ENCODE data around the gene RELA.

The RELA gene

DNA sequence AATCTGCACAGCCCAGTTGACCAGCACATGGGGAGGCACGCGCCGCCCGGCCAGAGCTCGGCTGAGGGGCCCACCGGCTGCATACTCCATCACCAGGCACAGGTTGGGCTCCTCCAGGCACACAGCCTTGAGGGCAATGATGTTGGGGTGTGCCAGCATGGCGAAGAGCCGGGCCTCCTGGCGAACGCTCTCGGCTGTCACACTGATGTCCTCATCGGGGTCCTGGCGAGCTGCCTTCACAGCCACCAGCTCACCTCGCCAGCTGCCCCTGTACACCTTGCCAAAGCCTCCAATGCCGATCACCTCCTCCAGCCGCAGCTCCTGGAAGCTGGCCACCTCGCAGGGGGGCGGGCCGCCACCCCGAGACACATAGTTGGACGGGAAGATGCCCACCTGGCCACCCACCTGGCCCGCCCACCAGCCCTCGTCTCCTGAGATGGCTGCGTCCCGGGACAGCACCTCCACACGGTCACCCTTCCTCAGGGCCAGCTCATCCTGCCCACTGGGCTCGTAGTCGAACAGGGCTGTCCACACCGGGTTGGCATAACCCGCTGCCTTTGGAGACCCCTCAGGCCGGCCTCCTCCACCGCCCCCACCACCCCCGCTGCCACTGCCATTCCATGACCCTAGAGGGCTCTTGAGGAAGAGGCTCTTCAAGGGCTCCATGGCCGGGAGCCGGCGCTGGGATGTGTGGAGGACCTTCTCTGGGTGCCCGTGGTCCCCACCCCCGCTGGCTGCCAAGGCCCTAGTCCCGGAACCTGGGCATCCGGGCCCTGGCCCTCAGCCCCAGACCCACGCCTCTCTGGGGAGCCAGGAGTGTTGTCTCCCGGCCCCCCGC, 49.4 kb downstream of the RELA start:
- FAIRE-seq (peak; percentile 42), DNase-seq (ENCODE audit: insufficient read length) (peak; percentile 64)
- TF ChIP-seq POLR2A (IDR thresholded peaks at IDR 0.05; ENCODE audit: low read depth, low read length) (no peak), POLR2AphosphoS5 (IDR thresholded peaks at IDR 0.05; ENCODE audit: low read depth, low read length) (no peak), TAF1 (IDR thresholded peaks at IDR 0.05; ENCODE audit: borderline replicate concordance, low read depth, low read length) (no peak)

DNA sequence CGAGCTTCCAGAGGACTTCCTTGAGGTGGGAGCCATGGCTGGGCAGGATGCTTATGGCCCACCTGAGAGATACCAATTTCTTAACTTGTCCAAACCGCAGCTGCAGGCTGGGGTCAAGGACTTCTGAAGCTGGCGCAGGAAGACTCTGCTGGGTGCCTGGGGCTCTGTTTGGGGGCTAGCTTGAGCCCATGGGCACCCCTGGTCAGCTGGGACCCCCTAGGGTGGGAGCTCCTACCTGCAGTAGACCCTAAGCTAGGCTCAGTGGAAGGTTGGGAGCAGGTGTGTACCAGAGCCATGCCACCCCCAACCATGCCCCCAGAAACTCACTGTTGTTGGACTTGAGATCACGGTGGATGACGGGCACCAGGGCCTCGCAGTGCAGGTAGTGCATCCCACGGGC, 50.0 kb downstream of the RELA start:
- DNase-seq (ENCODE audit: insufficient read length) = no peak
- TF ChIP-seq POLR2AphosphoS5 (IDR thresholded peaks at IDR 0.05; ENCODE audit: low read depth, low read length) (no peak), TAF1 (IDR thresholded peaks at IDR 0.05; ENCODE audit: borderline replicate concordance, low read depth, low read length) (no peak), POLR2A (IDR thresholded peaks at IDR 0.05; ENCODE audit: low read depth, low read length) (no peak)
- peak; percentile 67 for FAIRE-seq

DNA sequence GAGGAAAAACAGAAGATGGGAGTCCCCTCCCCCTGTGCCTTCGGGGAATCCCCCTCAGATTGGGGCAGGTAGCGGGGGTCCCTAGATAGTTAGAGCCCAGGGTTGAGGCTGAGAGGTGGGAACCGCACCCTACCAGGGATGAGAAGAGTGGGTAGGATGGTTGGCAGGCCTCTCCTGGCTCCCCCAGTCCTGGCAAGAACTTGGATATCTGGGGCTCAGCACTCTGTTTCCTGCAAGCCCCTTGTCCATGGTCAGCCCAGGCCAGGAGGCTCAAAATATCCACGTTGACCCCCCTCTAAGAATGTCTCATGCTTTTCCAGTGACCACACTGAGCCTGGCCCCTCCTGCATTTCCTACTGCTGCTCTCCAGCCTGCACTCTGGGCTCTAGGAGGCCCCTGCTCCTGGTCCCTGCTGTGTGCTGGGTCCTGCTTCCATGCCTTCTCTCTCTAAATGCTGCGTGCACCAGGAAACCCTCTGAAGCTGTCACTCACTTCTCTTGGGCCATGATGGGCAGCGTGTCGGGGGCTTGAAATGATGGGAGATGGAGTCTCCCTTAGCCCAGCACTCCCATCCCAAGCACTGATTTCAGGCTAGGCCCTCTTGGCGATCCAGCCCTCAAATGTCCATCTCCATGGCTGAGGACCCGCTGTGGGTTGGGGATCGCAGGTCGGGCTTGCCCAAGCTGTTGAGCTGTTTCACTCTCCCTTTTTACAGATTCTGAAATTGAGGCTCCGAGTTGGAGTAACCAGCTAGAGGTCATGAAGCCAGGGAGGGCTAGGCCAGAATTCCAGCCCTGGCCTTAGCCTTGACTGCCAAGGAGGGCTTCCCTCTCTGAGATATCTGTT, 50.7 kb downstream of the RELA start:
- TF ChIP-seq POLR2AphosphoS5 (IDR thresholded peaks at IDR 0.05; ENCODE audit: low read depth, low read length) (no peak), TAF1 (IDR thresholded peaks at IDR 0.05; ENCODE audit: borderline replicate concordance, low read depth, low read length) (no peak), POLR2A (IDR thresholded peaks at IDR 0.05; ENCODE audit: low read depth, low read length) (no peak)
- DNase-seq (ENCODE audit: insufficient read length) = no peak
- FAIRE-seq = no peak

DNA sequence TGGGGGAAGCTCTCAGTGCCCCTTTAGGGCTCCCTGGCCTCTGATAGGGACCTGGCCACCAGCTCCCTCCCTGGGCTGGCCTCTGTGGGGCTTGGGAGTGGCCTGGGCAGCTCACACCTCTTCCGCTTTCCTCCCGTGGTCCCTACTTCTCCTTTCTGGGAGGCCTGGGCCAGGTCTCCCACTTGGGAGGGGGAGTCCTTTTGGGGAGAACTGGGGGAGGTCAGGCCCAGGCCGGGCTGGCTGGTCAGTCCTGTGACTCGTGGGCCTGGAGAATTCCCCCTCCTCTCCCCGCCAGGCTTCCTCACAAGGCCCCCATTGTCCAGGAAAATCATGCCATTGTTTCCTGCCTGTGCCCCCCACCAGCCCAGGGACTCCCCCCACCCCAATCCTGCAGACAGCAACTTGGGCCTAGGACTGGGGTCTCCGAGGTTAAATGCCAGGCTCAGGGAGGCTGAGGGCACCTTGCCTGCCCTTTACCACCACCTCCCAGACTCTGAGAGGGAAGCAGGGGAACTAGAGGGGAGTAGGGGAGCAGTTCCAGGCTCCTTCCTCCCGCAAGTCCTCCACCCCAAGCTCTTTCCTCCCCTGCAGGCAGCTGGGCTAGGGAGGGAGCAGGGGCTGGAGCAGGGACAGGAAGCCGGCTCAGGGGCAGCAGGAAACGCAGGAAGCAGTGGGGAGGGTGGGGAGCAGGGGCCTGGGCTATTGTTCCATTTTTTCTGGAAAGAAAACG, 51.5 kb downstream of the RELA start:
- no peak for TF ChIP-seq POLR2A (IDR thresholded peaks at IDR 0.05; ENCODE audit: low read depth, low read length)
- TF ChIP-seq POLR2AphosphoS5 (IDR thresholded peaks at IDR 0.05; ENCODE audit: low read depth, low read length) = no peak
- no peak for TF ChIP-seq TAF1 (IDR thresholded peaks at IDR 0.05; ENCODE audit: borderline replicate concordance, low read depth, low read length)
- DNase-seq (ENCODE audit: insufficient read length) (no peak), FAIRE-seq (no peak)

DNA sequence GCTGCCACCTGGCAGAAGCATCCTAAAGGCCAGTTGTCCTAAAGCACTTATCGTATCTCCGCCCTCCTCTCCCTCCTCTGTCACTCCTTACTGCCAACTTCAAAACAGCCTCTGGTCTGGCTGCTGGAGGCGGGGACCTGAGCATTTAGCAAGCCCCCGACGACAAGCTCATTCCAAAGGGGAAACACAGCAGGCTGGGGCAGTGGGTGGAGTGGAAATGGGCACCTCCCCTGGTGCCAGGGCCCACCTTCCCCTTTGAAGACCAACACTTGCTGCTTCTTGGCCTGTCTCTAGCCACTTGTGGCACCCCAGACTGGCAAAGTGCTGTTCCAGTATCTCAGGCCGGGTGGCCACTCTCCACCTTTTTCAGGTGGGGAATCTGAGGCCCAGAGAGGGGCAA, 52.3 kb downstream of the RELA start:
- DNase-seq (ENCODE audit: insufficient read length) (no peak), FAIRE-seq (no peak)
- TF ChIP-seq TAF1 (IDR thresholded peaks at IDR 0.05; ENCODE audit: borderline replicate concordance, low read depth, low read length) (no peak), POLR2A (IDR thresholded peaks at IDR 0.05; ENCODE audit: low read depth, low read length) (no peak), POLR2AphosphoS5 (IDR thresholded peaks at IDR 0.05; ENCODE audit: low read depth, low read length) (no peak)

DNA sequence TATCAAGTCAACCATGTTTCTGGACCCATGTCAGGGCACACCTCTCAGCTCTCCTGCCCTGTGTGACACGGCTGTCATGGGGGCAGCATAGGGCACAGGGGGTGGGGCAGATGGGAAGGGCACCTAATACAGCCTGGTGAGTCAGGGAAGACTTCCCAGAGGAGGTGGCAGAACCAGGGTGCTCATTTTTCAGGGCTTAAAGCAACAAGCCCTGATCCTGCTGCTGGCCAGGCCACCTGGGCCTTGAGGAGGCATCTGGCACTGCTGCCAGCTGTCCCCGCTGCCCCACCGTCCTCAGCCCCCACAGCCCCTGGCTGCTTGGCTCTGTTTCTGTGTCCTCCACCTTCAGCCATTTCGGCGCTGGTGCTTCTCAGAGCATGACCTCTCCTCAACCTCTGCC, 53.1 kb downstream of the RELA start:
- TF ChIP-seq POLR2AphosphoS5 (IDR thresholded peaks at IDR 0.05; ENCODE audit: low read depth, low read length) (no peak), POLR2A (IDR thresholded peaks at IDR 0.05; ENCODE audit: low read depth, low read length) (no peak), TAF1 (IDR thresholded peaks at IDR 0.05; ENCODE audit: borderline replicate concordance, low read depth, low read length) (no peak)
- no peak for DNase-seq (ENCODE audit: insufficient read length)
- FAIRE-seq = no peak

DNA sequence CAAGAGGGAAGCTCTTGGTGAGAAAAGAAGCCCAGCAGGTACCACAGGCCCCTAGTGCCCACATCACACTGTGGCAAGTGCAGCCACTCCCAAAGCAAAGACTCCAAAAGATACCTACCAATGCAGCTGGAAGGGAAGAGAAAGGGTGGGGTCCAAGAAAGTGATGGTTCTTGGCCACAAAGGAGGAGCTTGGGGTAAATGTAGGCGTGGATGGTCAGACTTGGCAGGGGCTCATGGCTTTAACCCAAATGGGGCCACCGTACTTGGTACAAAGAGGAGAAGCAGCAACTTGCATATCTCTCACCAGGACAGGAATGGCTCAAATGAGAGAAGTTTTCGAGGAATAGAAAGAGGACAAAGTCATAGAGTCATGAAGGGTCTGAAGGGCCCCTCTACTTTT, 53.5 kb downstream of the RELA start:
- FAIRE-seq = no peak
- TF ChIP-seq POLR2A (IDR thresholded peaks at IDR 0.05; ENCODE audit: low read depth, low read length) (no peak), POLR2AphosphoS5 (IDR thresholded peaks at IDR 0.05; ENCODE audit: low read depth, low read length) (no peak), TAF1 (IDR thresholded peaks at IDR 0.05; ENCODE audit: borderline replicate concordance, low read depth, low read length) (no peak)
- DNase-seq (ENCODE audit: insufficient read length) = no peak

DNA sequence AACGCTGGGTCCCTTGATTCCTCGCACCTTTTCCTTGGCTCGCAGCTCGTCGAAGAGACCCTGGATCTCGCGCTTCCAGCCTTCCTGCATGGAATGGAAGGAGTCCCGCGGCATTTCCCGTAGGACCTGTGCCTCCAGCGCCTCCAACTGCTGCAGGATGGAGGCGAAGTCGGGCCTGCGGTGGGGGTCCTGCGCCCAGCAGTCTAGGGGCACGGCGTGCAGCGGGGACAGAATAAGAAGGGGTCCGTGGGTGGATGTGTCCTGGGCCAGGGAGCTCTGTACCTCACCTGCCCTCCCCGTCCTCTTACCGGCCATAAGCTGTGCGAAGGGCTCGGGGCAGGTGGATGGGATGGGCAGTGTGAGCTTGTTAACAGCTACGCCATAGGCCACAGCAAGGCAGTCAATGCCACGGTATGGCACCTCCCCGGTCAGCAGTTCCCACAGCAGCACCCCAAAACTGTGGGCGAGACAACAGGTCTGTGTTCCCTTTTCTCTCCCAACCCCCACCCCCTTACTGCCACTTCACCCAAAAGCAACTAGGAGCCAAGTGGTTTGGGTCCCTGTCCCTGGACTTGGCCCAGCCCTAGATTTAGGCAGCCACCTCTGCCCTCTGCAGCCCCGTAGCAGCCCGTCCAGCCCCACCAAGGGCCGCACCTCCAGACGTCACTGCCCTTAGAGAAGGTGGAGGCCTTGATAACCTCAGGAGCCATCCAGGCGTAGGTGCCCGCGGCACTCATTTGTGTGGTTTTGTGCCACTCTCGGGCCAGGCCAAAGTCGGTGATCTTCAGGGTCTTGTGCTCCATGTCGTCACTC, 54.9 kb downstream of the RELA start:
- TF ChIP-seq POLR2AphosphoS5 (IDR thresholded peaks at IDR 0.05; ENCODE audit: low read depth, low read length) (no peak), TAF1 (IDR thresholded peaks at IDR 0.05; ENCODE audit: borderline replicate concordance, low read depth, low read length) (no peak), POLR2A (IDR thresholded peaks at IDR 0.05; ENCODE audit: low read depth, low read length) (no peak)
- FAIRE-seq (no peak), DNase-seq (ENCODE audit: insufficient read length) (no peak)

DNA sequence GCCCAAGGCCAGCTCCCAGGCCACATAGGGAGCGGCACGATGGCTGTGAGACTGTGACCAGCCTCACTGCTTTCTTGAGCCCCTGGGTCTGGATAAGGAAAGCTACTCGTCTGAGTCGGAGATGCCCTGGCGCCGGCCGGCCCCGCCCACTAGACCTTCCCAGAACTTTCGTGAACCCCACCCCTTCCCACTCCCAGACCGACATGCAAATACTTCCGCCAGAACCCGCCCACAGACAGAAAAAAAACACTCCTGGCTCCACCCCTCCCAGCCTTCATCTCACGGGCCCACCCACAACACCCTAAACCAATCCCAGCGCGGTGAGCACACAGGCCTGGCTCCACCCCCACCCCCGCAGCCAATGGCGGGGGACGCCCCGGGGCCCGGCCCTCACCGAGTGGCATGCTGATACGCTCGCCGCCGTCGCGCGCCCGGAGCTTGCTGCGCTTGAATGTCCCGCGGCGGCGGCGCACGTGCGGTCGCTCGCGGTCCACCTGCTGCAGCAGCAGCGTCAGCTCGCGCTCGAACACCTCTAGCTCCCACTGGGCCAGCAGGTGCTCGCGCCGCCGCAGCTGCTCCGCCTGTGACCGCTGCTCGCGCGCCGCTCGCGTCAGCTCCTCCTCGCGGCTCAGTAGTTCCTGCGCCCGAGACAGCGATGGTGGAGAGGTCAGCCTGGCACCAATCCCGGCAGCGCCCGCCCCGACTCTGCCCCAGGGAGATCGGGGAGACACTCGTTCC, 55.7 kb downstream of the RELA start:
- DNase-seq (ENCODE audit: insufficient read length) (no peak), FAIRE-seq (no peak)
- TF ChIP-seq POLR2A (IDR thresholded peaks at IDR 0.05; ENCODE audit: low read depth, low read length) (no peak), TAF1 (IDR thresholded peaks at IDR 0.05; ENCODE audit: borderline replicate concordance, low read depth, low read length) (no peak)

DNA sequence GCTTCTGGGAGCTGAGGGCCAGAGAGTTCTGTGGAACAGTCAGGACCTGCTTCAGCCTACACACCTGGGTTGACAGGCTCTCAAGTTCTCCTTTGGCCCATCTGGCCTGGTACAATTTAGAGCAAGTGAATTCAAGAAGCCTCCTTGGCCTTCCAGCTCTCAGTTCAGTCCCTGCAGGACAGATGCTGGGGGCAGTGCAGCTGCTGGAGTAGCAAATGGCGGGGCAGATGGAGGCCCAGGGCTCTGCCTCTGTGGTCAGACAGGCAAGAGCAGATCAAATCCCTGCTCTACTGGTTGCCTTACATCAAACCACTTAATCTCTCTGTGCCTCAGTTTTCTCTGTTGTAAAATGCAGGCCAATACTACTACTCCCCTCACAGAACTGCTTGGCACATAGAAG, 58.5 kb downstream of the RELA start:
- TF ChIP-seq POLR2A (IDR thresholded peaks at IDR 0.05; ENCODE audit: low read depth, low read length) (no peak), POLR2AphosphoS5 (IDR thresholded peaks at IDR 0.05; ENCODE audit: low read depth, low read length) (no peak)
- no peak for DNase-seq (ENCODE audit: insufficient read length)
- no peak for FAIRE-seq
